Choroid plexus epithelial cell (primary cell): Measurements from ENCODE around the gene PCBP3.
"Not testable (repeated sequence)": the region's sequence is repeated elsewhere in the genome, so short reads cannot be mapped to it uniquely, and the experiment has no call there.

Experiments used
- DNase-seq: peaks from one replicate; pipeline ENCODE4 v3.0.0-alpha.2; 2010; ENCODE audit warnings: low read depth
- H3K4me3 ChIP-seq: 2 replicates; pipeline ENCODE4 v1.5.1; 2011; ENCODE audit warnings: low read depth, mild to moderate bottlenecking, control low read depth, low read length, moderate library complexity
- TF ChIP-seq, protein P1 (sequence below): conservative IDR thresholded peaks from 2 replicates; pipeline ENCODE4 v1.5.1; 2011; ENCODE audit warnings: low read depth, mild to moderate bottlenecking, control low read depth, inconsistent platforms, low read length, moderate library complexity

Gene PCBP3

GRCh38 chr21:45804809-45805313 lies 161.3 kb downstream of the PCBP3 start:
- no peak for DNase-seq
- no peak overlapping the region for H3K4me3 ChIP-seq
- TF ChIP-seq, protein P1, sequence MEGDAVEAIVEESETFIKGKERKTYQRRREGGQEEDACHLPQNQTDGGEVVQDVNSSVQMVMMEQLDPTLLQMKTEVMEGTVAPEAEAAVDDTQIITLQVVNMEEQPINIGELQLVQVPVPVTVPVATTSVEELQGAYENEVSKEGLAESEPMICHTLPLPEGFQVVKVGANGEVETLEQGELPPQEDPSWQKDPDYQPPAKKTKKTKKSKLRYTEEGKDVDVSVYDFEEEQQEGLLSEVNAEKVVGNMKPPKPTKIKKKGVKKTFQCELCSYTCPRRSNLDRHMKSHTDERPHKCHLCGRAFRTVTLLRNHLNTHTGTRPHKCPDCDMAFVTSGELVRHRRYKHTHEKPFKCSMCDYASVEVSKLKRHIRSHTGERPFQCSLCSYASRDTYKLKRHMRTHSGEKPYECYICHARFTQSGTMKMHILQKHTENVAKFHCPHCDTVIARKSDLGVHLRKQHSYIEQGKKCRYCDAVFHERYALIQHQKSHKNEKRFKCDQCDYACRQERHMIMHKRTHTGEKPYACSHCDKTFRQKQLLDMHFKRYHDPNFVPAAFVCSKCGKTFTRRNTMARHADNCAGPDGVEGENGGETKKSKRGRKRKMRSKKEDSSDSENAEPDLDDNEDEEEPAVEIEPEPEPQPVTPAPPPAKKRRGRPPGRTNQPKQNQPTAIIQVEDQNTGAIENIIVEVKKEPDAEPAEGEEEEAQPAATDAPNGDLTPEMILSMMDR = no peak

GRCh38 chr21:45805321-45805720 lies 161.8 kb downstream of the PCBP3 start:
- H3K4me3 ChIP-seq = no peak overlapping the region
- TF ChIP-seq, protein P1 = no peak
- DNase-seq = no peak

GRCh38 chr21:45806042-45806441 lies 162.5 kb downstream of the PCBP3 start:
- TF ChIP-seq, protein P1 = no peak
- DNase-seq = no peak
- no peak overlapping the region for H3K4me3 ChIP-seq

- DNase-seq = not testable (repeated sequence)
Observed at GRCh38 chr21:45808663-45809062, 165.1 kb downstream of the PCBP3 start.

GRCh38 chr21:45809421-45809820 lies 165.9 kb downstream of the PCBP3 start:
- TF ChIP-seq, protein P1 = no peak
- H3K4me3 ChIP-seq = no peak overlapping the region
- no peak for DNase-seq

More at GRCh38 chr21:45808663-45809062, 165.1 kb downstream of the PCBP3 start:
- not testable (repeated sequence) for H3K4me3 ChIP-seq

- TF ChIP-seq, protein P1 = peak; percentile 4
- H3K4me3 ChIP-seq = no peak overlapping the region
- no peak for DNase-seq
Observed at GRCh38 chr21:45811136-45811535, 167.6 kb downstream of the PCBP3 start.

DNA sequence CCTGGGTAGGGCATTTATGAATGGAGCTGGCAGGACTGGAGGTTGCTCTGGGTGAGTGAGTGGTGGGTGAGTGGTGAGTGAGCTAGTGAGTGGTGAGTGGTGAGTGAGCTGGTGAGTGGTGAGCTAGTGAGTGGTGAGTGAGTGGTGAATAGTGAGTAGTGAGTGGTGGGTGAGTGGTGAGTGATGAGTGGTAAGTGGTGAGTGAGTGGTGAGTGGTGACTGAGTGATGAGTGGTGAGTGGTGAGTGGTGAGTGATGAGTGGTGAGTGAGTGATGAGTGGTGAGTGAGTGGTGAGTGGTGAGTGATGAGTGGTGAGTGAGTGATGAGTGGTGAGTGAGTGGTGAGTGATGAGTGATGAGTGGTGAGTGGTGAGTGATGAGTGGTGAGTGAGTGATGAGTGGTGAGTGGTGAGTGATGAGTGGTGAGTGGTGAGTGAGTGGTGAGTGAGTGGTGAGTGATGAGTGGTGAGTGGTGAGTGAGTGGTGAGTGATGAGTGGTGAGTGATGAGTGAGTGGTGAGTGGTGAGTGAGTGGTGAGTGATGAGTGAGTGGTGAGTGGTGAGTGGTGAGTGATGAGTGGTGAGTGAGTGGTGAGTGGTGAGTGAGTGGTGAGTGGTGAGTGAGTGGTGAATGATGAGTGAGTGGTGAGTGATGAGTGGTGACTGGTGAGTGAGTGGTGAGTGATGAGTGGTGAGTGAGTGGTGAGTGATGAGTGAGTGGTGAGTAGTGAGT lies 170.8 kb downstream of the PCBP3 start:
- H3K4me3 ChIP-seq, DNase-seq: not testable (repeated sequence)

GRCh38 chr21:45815781-45816180 lies 172.3 kb downstream of the PCBP3 start:
- DNase-seq, H3K4me3 ChIP-seq: not testable (repeated sequence)
